GM21576 (cell line): ENCODE measurements around the gene NSD1.
"Not testable (repeated sequence)": the region's sequence is repeated elsewhere in the genome, so short reads cannot be mapped to it uniquely, and the experiment has no call there.

ENCODE experiments used
- ATAC-seq: cut with Tn5 transposase; IDR thresholded peaks from one replicate; pipeline ENCODE4 v1.9.1; 2021; ENCODE audit warnings: mild to moderate bottlenecking, moderate library complexity; ENCODE audit not compliant: unreplicated experiment

The NSD1 gene

GRCh38 chr5:177126771-177127170 is 6.8 kb upstream of the NSD1 start:
- ATAC-seq: no peak

DNA sequence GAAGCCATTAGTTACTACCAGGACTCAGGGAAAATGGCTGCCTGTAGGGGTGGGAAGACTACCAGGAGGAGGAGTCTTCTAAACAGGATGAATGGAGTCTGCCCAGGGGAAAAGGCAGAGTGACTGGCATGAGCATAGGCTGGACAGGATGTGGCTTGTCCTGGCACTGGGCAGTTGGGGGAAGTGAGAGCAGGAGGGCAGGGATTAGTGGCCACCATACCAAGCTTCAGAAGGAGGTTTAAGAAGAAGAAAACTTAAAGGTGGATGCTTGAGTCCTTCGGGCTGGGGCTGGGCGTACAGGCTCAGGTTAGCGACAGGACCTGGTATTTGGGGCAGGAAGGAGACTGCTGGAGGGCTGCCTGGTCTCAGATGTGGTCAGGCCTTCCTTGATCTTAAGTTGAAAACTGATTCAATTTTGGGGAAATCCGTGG is 5.0 kb upstream of the NSD1 start:
- ATAC-seq: no peak

- no peak for ATAC-seq
Measured at GRCh38 chr5:177130211-177131018, 3.2 kb upstream of the NSD1 start.

DNA sequence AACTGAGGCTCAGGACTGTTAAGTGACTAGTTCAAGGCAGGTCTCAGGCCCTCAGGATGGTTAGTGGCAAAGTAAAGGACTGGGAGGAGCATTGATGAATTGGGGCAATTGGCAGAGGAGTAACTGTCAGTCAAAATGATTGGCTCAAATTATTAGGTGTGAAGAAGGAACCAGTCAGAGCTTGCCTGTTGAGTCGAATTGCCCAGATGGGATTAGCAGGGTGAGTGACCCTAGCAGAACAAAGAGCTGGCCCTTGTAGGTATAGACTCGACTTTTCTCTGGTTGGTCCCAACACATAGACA is 2.6 kb upstream of the NSD1 start:
- no peak for ATAC-seq

- no peak for ATAC-seq
Measured at GRCh38 chr5:177131352-177132135, 2.0 kb upstream of the NSD1 start.

- ATAC-seq: peak; percentile 9
Measured at GRCh38 chr5:177132136-177133095, 1.2 kb upstream of the NSD1 start.

DNA sequence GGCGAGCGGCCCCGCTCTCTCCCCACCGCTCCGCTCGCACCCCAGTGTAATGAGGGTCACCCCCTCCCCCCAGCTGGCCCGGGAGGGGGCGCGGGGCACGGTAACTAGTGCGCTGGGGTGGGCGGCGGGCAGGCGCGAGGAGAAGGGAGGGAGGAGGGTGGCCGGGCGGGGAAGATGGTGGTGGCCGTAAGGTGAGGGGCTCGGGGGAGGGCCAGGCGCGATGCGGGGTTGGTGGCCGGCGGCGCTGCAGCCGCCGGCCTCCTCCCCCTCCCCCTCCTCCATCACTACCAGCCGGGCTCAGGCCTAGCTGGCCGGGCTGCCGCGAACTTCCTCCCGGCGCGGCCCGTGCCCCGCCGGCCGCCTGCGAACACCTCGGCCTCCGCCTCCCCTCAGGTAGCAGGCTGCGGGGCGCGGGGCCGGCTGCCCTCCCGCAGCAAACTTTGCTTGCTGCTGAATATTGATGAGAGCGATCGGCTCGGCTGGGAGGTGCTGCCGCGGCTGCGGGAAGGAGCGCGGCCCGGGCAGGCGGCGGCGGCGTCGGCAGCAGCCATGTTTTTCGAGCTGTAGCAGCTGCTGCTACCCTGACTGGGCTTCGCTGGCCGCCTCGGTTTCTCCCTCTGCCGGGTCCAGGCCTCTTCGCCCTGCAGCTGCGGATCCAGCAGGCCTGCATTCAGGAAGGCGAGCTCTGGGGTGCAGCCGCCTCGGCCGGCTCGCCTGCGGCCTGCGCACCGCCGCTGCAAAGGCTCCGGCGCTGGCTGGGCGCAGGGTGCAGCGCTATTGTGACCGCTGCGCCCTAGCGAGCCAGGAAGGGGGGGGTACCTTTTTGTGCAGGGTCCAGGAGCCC is 502 bp downstream of the NSD1 start:
- peak; percentile 26 for ATAC-seq

DNA sequence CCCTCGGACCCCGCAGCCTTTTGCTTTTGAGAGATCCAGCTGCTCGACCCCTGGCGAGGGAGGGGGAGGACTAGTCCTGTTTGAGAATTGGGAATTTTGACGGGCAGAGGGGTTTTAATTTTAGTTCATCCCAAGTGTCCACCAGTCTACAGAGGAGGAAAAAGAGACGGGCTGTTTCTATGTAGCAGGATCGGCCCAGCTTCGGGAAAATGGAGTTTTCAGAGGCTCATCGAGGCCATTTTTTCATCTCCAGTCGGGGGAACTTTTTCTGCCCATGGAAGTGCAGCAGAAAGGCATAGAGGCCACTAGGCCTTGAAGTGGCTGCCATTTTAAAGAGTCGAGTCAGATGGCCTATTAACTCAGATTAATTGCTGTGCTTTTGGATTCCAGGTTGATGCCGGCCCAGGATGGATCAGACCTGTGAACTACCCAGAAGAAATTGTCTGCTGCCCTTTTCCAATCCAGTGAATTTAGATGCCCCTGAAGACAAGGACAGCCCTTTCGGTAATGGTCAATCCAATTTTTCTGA is 1.2 kb downstream of the NSD1 start:
- no peak for ATAC-seq

DNA sequence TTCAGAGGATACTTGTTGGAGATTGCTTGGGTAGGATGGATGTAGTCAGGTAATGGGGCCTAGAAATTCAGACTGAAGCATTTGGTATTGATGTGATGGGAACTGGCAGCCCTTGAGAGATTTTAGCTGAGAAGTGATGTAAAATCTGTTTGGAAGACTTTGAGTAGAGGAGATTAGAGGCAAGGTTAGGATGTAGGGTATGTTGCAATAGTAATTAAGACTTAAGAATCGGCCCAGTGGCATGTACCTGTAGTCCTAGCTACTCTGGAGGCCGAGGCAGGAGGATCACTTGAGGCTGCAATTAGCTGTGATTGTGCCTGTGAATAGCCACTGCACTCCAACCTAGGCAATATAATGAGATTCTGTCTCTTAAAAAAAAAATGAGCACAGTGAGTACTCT is 6.7 kb downstream of the NSD1 start:
- no peak for ATAC-seq

DNA sequence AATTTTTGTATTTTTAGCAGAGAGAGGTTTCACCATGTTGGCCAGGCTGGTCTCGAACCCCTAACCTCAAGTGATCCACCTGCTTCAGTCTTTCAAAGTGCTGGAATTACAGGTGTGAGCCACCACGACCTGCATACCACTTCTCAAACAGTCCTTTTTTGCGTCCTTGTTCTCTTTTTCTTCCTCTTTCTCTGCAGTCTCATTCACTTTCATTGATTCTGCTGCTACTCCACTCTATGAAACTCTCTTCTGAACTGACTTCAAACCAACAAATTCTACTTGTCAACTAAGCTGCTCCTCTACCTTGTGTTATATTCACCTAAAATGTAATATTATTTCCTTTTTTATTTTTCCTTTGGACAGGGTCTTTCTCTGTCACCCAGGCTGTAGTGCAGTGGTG is 7.9 kb downstream of the NSD1 start:
- ATAC-seq: no peak

DNA sequence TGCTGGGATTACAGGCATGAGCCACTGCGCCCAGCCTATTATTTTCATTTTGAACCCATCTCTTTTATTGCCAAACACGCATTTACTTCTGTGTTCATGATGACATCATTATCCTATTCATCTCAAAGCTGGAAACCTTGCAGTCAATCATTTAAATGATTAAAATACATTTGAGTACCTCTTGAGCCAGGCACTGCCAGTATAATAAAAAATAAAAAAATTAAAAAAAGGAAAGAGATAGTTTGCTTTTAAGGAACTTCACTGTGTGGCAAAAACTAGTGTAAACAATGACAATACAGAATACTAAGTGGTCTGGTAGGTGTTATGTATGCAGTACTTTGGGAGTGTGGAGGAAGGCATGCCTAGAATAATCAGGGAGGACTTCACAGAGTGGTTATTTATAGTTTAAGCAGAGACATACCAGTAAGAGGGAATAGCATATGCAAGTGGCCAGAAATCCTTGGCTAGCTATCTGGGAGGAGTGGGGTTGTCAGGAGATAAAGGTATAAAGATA is 8.6 kb downstream of the NSD1 start:
- no peak for ATAC-seq

DNA sequence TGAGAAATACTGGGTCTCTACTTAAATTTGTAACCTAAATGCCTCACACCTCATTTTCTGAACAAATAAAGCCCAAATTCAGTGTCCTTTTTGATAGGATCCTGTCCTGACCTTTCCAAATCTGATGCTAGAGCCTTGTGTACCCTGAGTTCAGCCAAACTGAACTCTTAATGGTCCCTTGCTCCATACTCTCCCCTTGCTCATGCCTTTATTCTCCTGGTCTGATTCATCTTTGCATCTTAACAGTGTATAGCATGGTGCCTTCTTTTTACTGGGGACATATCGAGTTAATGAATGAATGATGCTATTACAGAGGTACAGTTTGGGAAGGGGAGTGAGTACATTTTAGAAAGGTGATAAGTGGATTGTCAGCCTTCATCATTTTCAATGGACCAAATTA is 9.2 kb downstream of the NSD1 start:
- no peak for ATAC-seq

- no peak for ATAC-seq
Measured at GRCh38 chr5:177146891-177147638, 13.5 kb downstream of the NSD1 start.

DNA sequence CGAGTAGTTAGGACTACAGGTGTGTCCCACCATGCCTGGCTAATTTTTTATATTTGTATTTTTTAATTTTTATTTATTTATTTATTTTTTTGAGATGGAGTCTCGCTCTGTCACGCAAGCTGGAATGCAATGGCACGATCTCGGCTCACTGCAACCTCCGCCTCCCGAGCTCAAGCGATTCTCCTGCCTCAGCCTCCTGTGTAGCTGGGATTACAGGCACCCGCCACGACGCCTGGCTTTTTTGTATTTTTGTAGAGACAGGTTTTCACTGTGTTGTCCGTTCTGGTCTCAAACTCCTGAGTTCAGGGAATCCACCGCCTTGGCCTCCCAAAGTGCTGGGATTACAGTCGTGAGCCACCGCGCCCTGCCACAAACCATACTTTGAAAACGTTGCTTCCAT is 16.5 kb downstream of the NSD1 start:
- ATAC-seq: not testable (repeated sequence)

GRCh38 chr5:177154003-177154643 is 20.6 kb downstream of the NSD1 start:
- no peak for ATAC-seq

- ATAC-seq: no peak
Measured at GRCh38 chr5:177162379-177162778, 28.8 kb downstream of the NSD1 start.

GRCh38 chr5:177163500-177163899 is 29.9 kb downstream of the NSD1 start:
- ATAC-seq: no peak

GRCh38 chr5:177169271-177169670 is 35.7 kb downstream of the NSD1 start:
- no peak for ATAC-seq

DNA sequence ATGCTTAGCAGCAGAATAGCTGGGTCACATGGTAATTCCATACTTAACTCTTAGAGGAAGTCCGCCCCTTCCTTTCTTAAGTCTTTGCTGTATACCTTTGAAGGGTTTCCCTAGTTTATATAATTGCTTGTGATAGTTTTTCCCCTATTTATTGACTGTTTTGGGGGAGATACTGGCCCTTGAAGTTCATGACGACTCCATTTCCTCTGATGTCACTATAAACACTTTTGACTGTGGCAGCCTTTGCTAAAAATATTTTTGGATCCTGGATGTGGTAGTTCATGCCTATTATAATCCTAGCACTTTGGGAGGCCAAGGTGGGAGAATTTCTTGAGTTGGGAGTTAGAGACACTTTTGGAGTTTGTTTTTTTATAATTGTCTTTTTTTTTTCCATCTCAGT is 38.4 kb downstream of the NSD1 start:
- no peak for ATAC-seq
